ENCODE measurements around the gene AXDND1.

AXDND1 gene

GRCh38 chr1:179474713-179475112, 108.9 kb downstream of the AXDND1 start:
- ATAC-seq, result no peak
- TF ChIP-seq CSRNP3 (CRISPR knock-in tag; IDR thresholded peaks at IDR 0.05) (no peak), TSHZ2 (CRISPR knock-in tag; IDR thresholded peaks at IDR 0.05) (no peak)

GRCh38 chr1:179476484-179476883, 110.7 kb downstream of the AXDND1 start:
- no peak for ATAC-seq
- TF ChIP-seq PPARA (CRISPR knock-in tag; IDR thresholded peaks at IDR 0.05; ENCODE audit: borderline replicate concordance) (no peak), ZFP30 (CRISPR knock-in tag; IDR thresholded peaks at IDR 0.05) (no peak), RARB (CRISPR knock-in tag; IDR thresholded peaks at IDR 0.05) (no peak), ESRRG (CRISPR knock-in tag; IDR thresholded peaks at IDR 0.05) (no peak), CSDC2 (CRISPR knock-in tag; IDR thresholded peaks at IDR 0.05) (no peak), ZNF8 (CRISPR knock-in tag; IDR thresholded peaks at IDR 0.05) (no peak), POU6F1 (CRISPR knock-in tag; IDR thresholded peaks at IDR 0.05; ENCODE audit: borderline replicate concordance, low read depth) (no peak), CREB5 (CRISPR knock-in tag; IDR thresholded peaks at IDR 0.05; ENCODE audit: low read depth) (no peak), OSR1 (CRISPR knock-in tag; IDR thresholded peaks at IDR 0.05) (no peak)

GRCh38 chr1:179478370-179478769, 112.6 kb downstream of the AXDND1 start:
- no peak for TF ChIP-seq CREB5 (CRISPR knock-in tag; IDR thresholded peaks at IDR 0.05; ENCODE audit: low read depth)
- TF ChIP-seq ZNF565 (CRISPR knock-in tag; conservative IDR thresholded peaks at IDR 0.05; ENCODE audit: low read depth), result no peak
- ATAC-seq, result no peak

- TF ChIP-seq PATZ1 (CRISPR knock-in tag; IDR thresholded peaks at IDR 0.05; ENCODE audit: borderline replicate concordance) (no peak), TOX (CRISPR knock-in tag; IDR thresholded peaks at IDR 0.05; ENCODE audit: borderline replicate concordance) (no peak), POU6F1 (CRISPR knock-in tag; IDR thresholded peaks at IDR 0.05; ENCODE audit: borderline replicate concordance, low read depth) (no peak), CREB5 (CRISPR knock-in tag; IDR thresholded peaks at IDR 0.05; ENCODE audit: low read depth) (no peak), ZFP30 (CRISPR knock-in tag; IDR thresholded peaks at IDR 0.05) (no peak), SNAI2 (CRISPR knock-in tag; IDR thresholded peaks at IDR 0.05) (no peak), ZC3H10 (CRISPR knock-in tag; IDR thresholded peaks at IDR 0.05) (no peak), GLIS3 (CRISPR knock-in tag; IDR thresholded peaks at IDR 0.05) (no peak), ESRRG (CRISPR knock-in tag; IDR thresholded peaks at IDR 0.05) (no peak), ZNF565 (CRISPR knock-in tag; conservative IDR thresholded peaks at IDR 0.05; ENCODE audit: low read depth) (no peak)
- ATAC-seq, result no peak
Measured at GRCh38 chr1:179490611-179491010, 124.8 kb downstream of the AXDND1 start.

All from SK-N-SH treated with all-trans-retinoic acid at 6 μM for 48 hours (cell line).